ENCODE data around the gene FAM83F.
A peak's percentile ranks its signal among the peaks of the same experiment; 100 is the strongest.
"Not testable (repeated sequence)": the region's sequence is repeated elsewhere in the genome, so short reads cannot be mapped to it uniquely, and the experiment has no call there.

The FAM83F gene

GRCh38 chr22:40019100-40019499 lies 24.3 kb downstream of the FAM83F start:
- DNase-seq, result no peak

DNA sequence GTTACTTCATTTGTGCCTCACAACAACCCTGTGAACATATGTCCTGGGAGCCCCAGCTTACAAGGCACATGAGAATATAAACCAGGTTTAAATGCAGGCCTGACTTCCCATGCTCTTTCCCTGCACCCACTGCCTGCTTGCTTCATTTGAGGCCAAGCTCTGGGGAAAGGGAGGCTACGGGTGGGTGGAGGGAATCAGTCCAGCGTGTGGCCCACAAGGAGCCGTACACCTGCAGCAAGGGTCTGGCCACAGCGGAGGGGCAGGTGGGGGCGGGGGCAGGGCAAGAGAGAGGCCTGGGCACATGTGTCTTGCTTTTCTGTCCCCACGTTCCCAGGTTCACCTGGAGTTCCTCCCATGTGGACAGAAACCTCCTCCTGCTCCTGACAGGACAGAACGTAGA lies 26.2 kb downstream of the FAM83F start:
- DNase-seq, result no peak

DNA sequence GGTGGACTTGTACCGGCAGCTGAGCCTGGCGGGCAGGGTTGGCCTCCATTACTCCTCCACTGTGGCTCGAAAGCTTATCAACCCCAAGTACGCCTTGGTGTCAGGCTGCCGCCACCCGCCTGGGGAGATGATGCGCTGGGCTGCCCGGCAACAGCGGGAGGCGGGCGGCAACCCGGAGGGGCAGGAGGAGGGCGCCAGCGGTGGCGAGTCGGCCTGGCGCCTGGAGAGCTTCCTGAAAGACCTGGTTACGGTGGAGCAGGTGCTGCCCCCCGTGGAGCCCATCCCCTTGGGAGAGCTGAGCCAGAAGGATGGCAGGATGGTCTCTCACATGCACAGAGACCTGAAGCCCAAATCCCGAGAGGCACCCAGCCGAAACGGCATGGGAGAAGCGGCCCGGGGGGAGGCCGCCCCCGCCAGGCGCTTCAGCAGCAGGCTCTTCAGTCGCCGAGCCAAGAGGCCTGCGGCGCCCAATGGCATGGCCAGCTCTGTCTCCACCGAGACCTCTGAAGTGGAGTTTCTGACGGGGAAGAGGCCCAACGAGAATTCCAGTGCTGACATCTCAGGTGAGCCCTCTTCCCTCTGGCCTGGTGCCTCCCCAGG lies 26.7 kb downstream of the FAM83F start:
- no peak for DNase-seq

DNA sequence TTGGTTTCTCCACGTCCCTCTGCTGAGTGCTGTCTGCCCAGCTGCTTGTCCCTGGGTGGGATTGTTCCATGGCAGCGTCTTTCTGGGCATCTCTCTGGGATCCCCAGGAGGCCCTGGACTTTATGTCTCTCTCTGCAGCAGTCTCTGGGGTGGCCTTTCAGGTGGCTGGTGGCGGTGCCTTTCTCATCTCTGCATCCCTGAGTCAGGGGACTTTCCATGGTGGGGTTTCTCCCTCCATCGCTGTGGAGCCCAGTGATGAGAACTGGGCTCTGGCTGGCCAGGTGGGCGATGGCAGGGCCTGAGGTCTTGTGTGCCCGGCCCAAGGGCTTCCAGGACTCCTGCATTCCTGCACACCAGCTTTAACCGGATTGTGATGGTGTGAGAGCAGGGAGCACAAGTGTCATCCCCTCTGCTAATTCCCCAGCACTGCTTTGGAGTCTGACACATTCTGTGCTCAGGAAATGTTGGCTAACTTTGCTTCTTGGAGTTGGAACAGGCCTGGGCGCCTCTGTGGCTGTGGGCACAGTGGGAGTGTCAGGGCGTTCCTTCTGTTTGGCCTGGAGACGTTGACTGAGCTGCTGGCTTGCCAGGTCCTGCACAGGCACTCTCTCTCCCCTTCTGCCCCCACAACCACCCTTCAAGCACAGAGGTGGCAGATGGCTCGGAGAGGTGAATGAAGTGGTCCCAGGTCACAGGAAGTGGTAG lies 27.9 kb downstream of the FAM83F start:
- DNase-seq, result no peak

DNA sequence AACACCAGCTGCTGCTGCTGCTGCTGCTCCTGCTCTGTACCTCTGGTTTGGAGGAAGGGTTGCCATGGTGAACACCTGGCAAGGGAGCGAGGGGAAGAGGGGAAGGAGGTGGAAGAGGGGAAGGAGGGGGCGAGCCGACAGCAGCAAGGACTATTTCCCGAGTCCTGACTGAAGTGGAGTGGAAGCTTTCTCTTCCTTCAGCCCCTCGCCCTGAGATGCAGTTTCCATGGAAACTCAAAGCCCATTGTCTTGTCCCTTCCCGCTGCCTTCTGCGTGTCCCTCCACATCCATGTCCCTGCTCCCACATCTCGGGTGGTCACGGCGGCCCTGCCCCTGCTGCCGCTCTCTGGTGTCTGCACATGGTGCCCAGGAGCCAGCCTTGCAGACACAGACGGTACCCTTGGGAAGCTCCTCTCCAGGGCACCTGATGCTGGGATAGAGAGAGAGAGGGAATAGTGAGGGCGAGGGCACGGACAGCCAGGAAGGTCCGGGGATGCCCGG lies 28.6 kb downstream of the FAM83F start:
- no peak for DNase-seq

DNA sequence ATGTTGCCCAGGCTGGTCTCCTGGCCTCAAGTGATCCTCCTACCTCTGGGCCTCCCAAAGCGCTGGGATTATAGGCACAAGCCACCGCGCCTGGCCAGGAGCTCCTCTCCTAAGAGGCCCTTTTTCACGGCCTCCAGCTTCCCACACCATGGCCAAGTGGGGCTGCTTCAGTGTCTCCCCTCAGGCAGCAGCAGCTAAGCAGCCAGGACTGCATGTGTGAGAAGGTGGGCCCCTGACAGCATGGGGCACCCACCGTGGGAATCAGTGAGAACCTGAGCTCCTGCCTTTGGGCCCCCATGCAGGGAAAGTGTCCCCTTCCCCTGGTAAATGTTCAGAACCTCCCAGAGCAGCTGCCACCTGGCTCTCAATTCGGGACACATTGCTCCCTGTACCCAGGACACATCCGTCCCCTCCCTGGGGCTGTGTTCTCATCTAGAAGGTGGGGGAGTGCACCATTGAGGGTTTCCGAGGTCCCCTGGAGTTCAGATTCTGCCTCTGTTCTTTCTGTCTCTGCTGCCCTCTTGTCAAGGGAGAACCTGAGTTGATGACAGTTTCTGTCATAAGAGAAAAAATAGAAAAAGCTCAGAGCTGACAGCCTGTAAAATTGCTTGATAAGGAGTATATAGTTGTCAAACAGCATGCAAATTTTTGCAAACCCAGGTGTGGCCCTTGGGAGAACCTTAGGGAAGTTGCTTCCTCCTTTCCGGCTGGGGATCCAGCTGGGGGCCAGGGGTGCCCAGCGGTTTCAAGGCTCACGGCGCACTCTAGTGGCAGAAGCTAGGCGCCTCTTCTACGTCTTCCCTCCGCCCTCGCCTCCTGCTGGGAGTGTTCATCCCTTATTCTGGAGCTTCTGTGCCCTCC lies 29.7 kb downstream of the FAM83F start:
- peak; percentile 49 for DNase-seq

GRCh38 chr22:40025062-40025379 lies 30.3 kb downstream of the FAM83F start:
- DNase-seq, result not testable (repeated sequence)

DNA sequence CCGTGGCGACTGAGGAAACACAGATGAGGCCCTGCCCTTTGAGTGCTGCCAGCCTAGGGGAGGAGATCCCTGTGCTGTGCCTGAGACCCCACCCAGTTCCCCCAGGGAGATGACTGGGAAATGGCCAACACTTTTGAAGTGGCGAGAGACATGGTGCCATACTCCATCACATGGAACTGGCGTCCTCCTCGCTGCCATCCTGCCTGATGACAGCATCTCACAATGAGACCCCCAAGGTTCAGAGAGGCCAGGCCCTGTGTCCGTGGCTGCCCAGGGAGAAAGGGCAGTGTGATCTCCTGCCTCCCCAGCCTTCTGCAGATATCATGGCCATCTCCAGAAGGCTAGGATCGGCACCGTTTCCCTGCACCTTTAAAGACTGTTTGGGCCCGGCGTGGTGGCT lies 31.1 kb downstream of the FAM83F start:
- no peak for DNase-seq

- no peak for DNase-seq
Measured at GRCh38 chr22:40026641-40027040, 31.9 kb downstream of the FAM83F start.

DNA sequence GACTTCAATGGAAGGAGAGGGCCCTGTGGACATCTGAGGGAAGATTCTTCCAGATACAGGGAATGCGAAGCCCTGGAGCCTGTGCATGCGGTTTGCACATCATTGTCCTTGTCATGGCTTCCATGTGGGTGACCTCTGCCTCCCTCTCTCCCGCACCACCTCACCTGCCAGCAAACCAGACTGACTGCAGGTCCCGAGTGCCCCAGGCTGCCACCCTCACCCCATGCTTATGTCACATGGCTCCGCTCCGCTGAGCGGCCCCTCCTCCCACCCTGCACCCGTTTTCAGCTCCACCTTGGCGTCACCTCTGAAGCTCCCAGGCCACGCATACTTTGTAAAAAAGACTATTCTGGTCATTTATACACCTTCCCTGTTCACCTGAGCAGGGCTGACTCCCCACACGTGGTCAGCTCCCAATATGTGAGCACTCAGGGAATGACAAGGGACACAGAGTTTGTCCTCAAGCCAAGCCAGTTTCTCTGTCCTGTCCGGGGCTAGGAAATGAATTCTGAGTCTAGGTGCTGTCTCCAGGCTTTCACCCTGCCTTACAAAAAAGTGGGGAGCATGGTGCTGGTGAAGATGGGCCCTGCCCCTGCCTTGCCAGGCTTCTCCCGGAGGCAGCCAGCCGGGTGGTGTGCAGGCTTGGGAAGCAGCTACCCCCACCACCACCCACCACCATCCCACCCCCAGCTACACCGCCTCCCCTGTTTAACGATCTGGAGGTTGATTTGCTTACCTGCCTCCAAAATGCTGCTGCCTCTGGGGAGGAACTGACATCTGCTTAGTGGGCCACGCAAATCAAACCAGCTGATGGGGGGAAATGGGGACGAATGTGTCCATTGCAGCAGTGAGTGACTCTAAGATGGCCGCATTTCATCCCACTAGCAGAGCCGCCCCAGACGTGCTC lies 32.7 kb downstream of the FAM83F start:
- DNase-seq, result no peak

GRCh38 chr22:40028098-40028425 lies 33.3 kb downstream of the FAM83F start:
- DNase-seq, result no peak

DNA sequence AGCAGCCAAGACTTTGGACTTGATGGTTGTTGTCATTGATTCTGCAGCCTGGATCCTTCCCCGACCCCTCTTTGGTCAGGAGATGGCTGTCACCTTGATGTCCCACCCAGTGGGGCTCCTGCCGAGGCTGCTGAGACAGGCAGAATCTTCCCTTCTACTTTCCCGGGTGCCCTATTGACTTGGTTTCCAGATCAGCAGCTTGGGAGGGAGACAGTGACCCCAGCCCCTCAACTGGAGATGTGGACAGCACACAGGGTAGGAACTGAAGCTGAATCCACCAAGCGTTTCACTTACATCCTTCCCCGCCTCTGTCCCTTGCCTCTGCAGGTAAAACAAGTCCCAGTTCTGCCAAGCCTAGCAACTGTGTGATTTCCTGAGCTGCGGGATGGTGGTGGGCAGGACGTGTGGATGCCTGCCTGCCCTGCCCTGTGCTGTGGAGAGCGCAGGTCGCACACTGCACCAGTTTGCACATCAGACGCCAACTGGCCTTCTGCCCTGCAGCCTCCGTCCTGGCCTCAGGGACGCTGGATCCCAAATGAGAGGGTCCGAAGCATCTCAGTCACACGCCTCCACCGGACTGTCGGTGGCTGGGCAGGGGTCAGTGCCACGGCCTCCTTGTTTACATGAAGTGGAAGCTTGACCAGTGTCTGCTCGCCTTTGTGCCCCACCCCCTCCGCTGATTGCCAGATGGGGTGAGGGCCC lies 34.6 kb downstream of the FAM83F start:
- no peak for DNase-seq

- DNase-seq, result no peak
Measured at GRCh38 chr22:40030026-40030757, 35.4 kb downstream of the FAM83F start.

- no peak for DNase-seq
Measured at GRCh38 chr22:40030758-40031095, 36.0 kb downstream of the FAM83F start.

- no peak for DNase-seq
Measured at GRCh38 chr22:40031766-40032470, 37.2 kb downstream of the FAM83F start.

DNA sequence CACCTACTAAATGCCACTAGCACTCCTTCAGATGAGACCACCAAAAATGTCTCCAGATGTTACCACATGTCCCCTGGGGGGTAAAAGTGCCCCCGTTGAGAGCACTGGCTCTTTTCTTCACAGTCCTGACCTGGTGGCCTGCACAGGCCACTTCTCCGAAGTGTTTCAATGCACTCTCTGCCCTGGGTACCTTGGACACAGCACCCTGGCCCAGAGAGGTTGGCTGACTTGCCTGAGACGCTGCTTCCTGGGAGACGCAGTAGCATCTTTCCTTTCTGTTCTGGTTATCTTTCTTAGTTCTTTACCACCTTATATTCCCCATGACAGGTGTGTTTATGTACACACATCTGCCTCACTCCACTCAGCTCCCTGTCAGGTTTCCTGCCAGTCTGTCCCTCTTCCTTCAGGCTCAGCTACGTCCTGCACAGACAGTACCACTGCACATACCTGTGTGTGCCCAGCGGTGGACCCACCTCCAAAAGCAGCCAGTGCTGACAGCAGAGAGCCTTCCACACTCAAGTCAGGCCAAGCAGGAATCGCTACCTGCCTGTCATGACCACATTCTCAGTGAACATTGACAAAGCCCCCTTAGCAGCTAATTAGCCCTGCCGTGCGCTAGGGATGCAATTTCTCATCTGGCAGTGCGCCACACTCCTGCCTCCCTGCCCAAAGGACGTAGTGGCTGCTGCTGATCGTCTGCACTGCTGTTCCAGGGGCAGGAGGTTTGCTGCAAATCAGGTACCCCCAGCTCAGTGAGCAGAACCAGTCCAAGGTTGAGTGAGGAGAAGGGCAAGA lies 39.0 kb downstream of the FAM83F start:
- DNase-seq, result no peak

DNA sequence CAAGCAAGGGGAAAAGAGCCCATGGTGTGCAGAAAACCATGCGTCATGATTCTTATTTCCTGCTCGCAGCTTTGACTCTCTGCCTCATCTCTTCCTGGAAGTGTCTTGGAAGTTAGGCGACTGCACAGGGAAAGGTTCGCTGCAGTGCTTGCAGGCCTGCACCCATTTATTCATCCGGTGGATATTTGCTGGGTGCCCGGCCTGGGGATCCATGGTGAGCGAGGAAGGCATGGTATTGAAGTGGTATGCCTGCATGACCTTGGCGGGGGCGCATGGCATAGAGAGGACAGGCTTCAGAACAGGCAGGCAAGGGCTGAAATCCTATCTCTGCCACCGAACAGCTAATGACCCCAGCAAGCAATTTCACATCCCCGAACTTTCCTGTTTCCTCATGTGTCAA lies 40.6 kb downstream of the FAM83F start:
- DNase-seq, result no peak

- DNase-seq, result no peak
Measured at GRCh38 chr22:40036126-40036525, 41.4 kb downstream of the FAM83F start.

GRCh38 chr22:40036591-40037225 lies 42.0 kb downstream of the FAM83F start:
- DNase-seq, result peak; percentile 28

DNA sequence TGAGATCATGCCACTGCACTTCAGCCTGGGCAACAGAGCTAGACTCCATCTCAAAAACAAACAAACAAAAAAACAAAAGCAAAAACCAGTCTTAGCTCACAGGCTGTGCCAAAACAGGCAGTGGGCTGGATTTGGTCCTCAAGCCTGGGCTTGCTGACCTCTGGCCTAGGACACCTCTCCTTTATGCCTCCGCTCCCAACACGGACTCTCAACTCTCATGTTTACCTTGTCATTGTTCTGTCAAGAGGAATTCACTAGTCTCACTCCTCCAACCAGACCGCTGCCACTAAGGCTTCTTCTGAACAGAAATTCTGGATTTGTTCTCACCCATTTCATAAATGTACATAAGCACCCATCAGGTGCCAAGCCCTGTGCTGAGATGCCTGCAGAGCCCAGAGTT lies 42.6 kb downstream of the FAM83F start:
- no peak for DNase-seq

Data from T-helper 9 cell (primary cell).